ENCODE data around the gene DLGAP5.

The DLGAP5 gene

GRCh38 chr14:55107766-55108554 lies 83.4 kb downstream of the DLGAP5 start:
- DNase-seq (ENCODE audit: low spot score): peak; percentile 64

DNA sequence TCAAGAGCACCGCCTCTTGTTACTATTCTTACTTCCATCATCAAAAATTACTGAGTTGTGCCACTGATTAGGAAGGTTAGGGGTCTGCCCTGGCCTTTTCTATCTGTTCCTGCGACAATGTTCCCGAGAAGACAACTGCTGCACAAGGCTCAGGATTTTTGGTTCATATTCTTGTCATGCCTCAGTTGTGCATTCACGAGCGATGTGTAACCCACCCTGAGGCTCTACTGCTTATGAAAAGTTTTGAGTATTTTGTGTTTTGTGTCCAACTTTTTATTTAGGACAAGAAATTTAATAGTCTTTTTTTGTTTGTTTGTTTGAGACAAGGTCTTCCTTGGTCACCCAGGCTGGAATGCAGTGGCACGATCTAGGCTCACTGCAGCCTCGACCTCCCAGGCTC lies 85.4 kb downstream of the DLGAP5 start:
- DNase-seq (ENCODE audit: low spot score): no peak

GRCh38 chr14:55103971-55104954 lies 87.1 kb downstream of the DLGAP5 start:
- no peak for DNase-seq (ENCODE audit: low spot score)

GRCh38 chr14:55103005-55103640 lies 88.3 kb downstream of the DLGAP5 start:
- peak; percentile 86 for DNase-seq (ENCODE audit: low spot score)

DNA sequence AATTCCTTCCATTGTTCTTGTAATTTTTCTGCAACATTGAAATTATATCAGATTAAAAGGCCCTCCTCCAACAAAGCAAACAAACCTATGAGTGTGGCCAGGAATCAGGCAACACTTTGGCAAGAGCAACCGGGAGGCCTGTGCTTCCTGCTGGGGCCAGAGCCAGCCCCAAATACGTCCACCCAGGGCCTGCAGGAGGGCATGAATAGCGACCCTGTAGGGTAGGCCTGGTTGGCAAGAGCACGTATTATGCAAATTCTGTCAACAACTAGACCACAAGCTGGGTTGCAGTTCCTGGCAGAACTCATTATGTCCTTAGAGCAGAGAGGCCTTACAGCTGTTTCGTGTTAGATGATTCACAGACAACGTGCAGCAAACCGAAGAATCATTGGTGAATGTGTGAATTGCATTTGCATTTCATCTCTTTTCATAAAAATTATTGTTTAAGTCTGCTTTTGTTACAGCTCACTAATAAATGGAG lies 89.2 kb downstream of the DLGAP5 start:
- DNase-seq (ENCODE audit: low spot score): peak; percentile 80

- DNase-seq (ENCODE audit: low spot score): no peak
These were observed 89.7 kb downstream of the DLGAP5 start for GRCh38 chr14:55101698-55102097.

DNA sequence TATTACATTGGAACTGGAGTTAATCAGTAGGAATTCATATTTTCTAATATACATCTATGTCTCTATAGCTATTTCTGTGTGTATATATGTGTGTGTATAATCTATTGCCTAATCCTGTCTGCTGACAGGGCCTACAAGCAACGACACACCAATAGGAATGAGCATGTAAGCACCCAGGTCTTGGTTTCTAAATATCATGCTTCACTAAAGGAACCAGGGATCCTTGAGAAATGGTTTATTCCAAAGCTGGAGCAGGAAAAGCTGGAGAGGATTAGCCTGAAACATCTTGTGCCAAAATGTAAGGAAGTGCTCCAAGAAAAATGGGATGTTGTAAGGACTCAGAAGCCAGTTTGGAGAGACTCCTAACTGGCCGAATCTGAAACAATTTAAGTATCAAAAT lies 91.6 kb downstream of the DLGAP5 start:
- DNase-seq (ENCODE audit: low spot score): no peak

DNA sequence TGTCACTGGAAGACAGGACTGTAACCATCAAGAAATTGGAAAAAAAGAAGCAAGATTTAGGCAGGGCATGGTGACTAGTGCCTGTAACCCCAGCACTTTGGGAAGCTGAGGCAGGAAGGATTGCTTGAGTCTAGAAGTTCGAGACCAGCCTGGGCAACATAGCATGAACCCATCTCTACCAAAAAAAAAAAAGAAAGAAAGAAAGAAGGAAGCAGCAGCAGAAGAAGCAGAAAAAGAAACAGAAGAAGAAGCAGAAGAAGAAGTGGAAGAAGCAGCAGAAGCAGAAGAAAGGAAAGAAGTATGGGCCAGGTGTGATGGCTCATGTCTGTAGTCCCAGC lies 92.9 kb downstream of the DLGAP5 start:
- DNase-seq (ENCODE audit: low spot score): no peak
